ENCODE results near the gene RYR2. TPM values are rescaled to one million over a fixed set of nuclear protein-coding genes. Genes with fewer than 3 reads are reported as not detected.

Gene RYR2
- total and polyA plus RNA-seq, 2 of the 8 experiments (the other 6 are each of a cell fraction or from before 2014, with no cell fraction given), result 1.3 to 4.4 TPM

Small RNA genes lying within 50 kb of the gene (microRNA-seq; reads per million reads assigned to microRNA genes)
- 0 reads per million in 2 experiments for gene MIR4428 (ENCODE audit: borderline microRNAs expressed in 2 of 2, borderline number of aligned reads in 2 of 2, borderline replicate concordance in 1 of 2)

Small RNA genes lying within 50 kb of the gene (small RNA-seq; reads per million reads assigned to genes)
- gene MIR4428 (ENCODE audit: insufficient read depth) (not detected), gene RF00402 (ENCODE audit: insufficient read depth) (not detected)

Other genes starting within 250 kb of the RYR2 start
- 24.2 and 27.4 TPM in 2 replicates for gene MTR, start 246.9 kb upstream of the RYR2 start, total RNA-seq (2021; fragmentation: NEBNext Ultra II Directional; extraction: Animal tissue kit (Norgen Biotek cat#: 25700))
- gene MTR, start 246.9 kb upstream of the RYR2 start, polyA plus RNA-seq (2011; rRNA removed), result 4.4 and 4.8 TPM in 2 replicates
- not detected in 2 replicates for gene MT1HL1, start 37.7 kb upstream of the RYR2 start, total RNA-seq (2021; fragmentation: NEBNext Ultra II Directional; extraction: Animal tissue kit (Norgen Biotek cat#: 25700))
- not detected in 2 replicates for gene MT1HL1, start 37.7 kb upstream of the RYR2 start, polyA plus RNA-seq (2011; rRNA removed)